Fibroblast of lung (primary cell): ENCODE data around the gene ARHGAP45.

Source experiments
- EZH2 ChIP-seq: IDR thresholded peaks from 2 replicates; pipeline ENCODE4 v1.5.1; 2012; ENCODE audit warnings: low read length, control low read depth, mild to moderate bottlenecking; ENCODE audit errors: missing control alignments
- TF ChIP-seq, protein P1 (sequence below), 2 donors: IDR thresholded peaks in 1 of 2; conservative IDR thresholded peaks in 1 of 2; 1 replicate in 1 of 2; 2 replicates in 1 of 2; pipeline ENCODE4 v1.5.1; 2011 to 2012; ENCODE audit warnings: low read length in 2 of 2, control low read depth in 1 of 2, inconsistent platforms in 1 of 2, low read depth in 1 of 2, mild to moderate bottlenecking in 1 of 2

DNA sequence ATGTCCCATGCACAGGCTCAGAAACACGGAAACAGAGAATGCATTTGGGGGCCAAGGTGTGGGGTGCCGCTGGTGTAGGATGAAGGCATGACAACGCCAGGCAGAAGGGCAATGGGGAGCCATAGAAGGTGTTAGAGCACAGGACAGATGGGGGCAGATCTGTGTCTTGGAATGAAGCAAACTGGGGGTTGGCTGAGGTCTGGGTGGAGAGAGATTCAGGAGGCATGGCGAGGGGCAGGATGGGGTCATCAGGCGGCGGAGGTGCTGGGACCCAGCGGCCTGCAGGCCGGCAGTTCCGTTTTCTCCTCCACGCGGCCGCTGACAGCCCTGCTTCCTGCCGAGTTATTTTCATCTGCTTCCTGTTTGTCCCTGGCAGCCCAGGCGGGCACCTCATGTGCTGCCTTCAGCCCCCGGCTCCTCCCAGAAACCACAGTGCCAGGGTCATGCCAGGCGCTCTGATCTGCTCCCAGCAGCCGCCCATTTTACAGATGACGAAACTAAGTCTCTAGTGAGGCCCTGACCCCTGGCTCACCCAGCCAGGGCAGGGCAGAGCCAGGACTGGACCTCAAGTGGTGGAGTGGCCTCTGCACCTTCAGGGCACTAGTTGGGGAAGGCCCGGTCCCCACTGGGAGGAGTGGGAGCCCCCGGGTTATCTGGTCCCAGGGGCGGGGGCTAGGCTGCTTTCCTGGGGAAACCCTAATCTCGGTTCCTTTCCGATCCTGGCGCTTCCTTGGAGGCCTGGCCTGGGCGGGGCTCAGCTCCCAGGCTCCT, 2.2 kb downstream of the ARHGAP45 start:
- TF ChIP-seq, protein P1, sequence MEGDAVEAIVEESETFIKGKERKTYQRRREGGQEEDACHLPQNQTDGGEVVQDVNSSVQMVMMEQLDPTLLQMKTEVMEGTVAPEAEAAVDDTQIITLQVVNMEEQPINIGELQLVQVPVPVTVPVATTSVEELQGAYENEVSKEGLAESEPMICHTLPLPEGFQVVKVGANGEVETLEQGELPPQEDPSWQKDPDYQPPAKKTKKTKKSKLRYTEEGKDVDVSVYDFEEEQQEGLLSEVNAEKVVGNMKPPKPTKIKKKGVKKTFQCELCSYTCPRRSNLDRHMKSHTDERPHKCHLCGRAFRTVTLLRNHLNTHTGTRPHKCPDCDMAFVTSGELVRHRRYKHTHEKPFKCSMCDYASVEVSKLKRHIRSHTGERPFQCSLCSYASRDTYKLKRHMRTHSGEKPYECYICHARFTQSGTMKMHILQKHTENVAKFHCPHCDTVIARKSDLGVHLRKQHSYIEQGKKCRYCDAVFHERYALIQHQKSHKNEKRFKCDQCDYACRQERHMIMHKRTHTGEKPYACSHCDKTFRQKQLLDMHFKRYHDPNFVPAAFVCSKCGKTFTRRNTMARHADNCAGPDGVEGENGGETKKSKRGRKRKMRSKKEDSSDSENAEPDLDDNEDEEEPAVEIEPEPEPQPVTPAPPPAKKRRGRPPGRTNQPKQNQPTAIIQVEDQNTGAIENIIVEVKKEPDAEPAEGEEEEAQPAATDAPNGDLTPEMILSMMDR (conservative IDR thresholded peaks at IDR 0.05 in 1 of 2, IDR thresholded peaks at IDR 0.05 in 1 of 2; ENCODE audit: low read depth in 1 of 2, low read length in 2 of 2): no peak
- no peak for TF ChIP-seq EZH2
